Measurements from ENCODE around the gene FNBP1. TPM values are rescaled to one million over a fixed set of nuclear protein-coding genes. Genes with fewer than 3 reads are reported as not detected.
A peak's percentile ranks its signal among the peaks of the same experiment; 100 is the strongest.

The FNBP1 gene
- total and polyA plus RNA-seq, 2 of the 13 experiments (the other 11 are each of a cell fraction or from before 2014, with no cell fraction given), result 5.4 to 19.5 TPM

DNA sequence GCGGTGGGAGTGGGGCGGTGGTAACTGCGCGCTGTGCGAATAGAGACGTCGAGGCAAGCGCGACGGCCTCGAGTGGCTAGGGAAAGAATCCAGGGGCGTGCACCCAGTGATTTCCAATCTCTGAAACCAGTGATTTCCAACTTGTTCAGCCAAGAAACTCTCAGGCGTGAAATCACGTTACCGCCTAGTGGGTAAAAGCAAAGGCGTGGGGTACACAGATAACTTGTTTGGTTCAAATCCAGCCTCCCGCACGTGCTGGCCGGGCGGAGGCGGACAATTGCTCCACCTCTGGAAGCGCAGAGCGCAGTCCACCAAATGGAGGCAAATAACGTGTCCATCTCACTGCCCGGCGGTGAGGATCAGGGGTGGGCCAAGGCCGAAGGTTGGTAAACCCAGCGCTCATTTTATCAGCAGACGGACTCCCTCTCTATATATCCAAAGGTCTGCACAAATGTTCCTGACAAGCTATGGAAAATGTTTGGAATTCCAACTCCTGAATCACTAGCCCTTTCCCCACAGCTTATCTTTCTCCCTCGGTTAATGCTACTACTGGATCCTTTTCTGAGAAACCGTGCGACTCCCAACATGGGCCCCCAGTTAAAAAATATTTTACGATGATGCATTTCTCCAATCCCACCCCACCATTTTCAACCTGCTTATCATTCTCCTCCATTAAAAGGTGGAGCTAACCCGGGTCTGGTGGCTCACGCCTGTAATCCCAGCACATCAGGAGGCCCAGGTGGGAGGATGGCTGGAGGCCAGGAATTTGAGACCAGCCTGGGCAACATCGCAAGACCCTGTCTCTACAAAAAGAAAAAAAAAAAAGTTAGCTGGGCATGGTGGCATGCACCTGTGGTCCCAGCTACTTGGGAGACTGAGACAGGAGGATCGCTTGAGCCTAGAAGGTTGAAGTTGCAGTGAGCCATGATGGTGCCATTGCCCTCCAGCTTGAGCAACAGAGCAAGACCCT, 950 bp upstream of the FNBP1 start (continued):
- TF ChIP-seq ZHX2 (IDR thresholded peaks at IDR 0.05; ENCODE audit: low read depth), result no peak; the same call in 1 of the 2 replicates
- TF ChIP-seq ZHX2 (CRISPR knock-in tag; IDR thresholded peaks at IDR 0.05; ENCODE audit: borderline replicate concordance), result peak; percentile 12; the same call in 1 of the 2 replicates
- TF ChIP-seq ZNF501 (CRISPR knock-in tag; IDR thresholded peaks at IDR 0.05), result 0 out of 2 replicates have a peak, but pooled peaks have one; percentile 45
- TF ChIP-seq REPIN1 (CRISPR knock-in tag; IDR thresholded peaks at IDR 0.05; ENCODE audit: borderline replicate concordance, low read depth), result peak; percentile 26; the same call in 1 of the 2 replicates
- TF ChIP-seq, protein P1, sequence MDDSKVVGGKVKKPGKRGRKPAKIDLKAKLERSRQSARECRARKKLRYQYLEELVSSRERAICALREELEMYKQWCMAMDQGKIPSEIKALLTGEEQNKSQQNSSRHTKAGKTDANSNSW (CRISPR knock-in tag; IDR thresholded peaks at IDR 0.05; ENCODE audit: borderline replicate concordance), result no peak
- TF ChIP-seq ZNF704 (CRISPR knock-in tag; IDR thresholded peaks at IDR 0.05; ENCODE audit: borderline replicate concordance), result peak; percentile 56; the same call in 1 of the 2 replicates
- TF ChIP-seq, protein P2, sequence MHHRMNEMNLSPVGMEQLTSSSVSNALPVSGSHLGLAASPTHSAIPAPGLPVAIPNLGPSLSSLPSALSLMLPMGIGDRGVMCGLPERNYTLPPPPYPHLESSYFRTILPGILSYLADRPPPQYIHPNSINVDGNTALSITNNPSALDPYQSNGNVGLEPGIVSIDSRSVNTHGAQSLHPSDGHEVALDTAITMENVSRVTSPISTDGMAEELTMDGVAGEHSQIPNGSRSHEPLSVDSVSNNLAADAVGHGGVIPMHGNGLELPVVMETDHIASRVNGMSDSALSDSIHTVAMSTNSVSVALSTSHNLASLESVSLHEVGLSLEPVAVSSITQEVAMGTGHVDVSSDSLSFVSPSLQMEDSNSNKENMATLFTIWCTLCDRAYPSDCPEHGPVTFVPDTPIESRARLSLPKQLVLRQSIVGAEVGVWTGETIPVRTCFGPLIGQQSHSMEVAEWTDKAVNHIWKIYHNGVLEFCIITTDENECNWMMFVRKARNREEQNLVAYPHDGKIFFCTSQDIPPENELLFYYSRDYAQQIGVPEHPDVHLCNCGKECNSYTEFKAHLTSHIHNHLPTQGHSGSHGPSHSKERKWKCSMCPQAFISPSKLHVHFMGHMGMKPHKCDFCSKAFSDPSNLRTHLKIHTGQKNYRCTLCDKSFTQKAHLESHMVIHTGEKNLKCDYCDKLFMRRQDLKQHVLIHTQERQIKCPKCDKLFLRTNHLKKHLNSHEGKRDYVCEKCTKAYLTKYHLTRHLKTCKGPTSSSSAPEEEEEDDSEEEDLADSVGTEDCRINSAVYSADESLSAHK (CRISPR knock-in tag; IDR thresholded peaks at IDR 0.05; ENCODE audit: borderline replicate concordance), result no peak
- TF ChIP-seq ELF4 (CRISPR knock-in tag; IDR thresholded peaks at IDR 0.05; ENCODE audit: borderline replicate concordance), result no peak
- TF ChIP-seq ZNF441 (CRISPR knock-in tag; IDR thresholded peaks at IDR 0.05; ENCODE audit: borderline replicate concordance), result 0 out of 2 replicates have a peak, but pooled peaks have one; percentile 46
- no peak for TF ChIP-seq AGO2 (optimal IDR thresholded peaks at IDR 0.05; ENCODE audit: low read depth, low read length)
- TF ChIP-seq ATRX (CRISPR knock-in tag; IDR thresholded peaks at IDR 0.05; ENCODE audit: borderline replicate concordance), result no peak
- peak; percentile 56; the same call in 1 of the 2 replicates for TF ChIP-seq ZNF296 (CRISPR knock-in tag; conservative IDR thresholded peaks at IDR 0.05)
- TF ChIP-seq GABPA (IDR thresholded peaks at IDR 0.05; ENCODE audit: low read depth, low read length), result no peak
- TF ChIP-seq GABPA (CRISPR knock-in tag; IDR thresholded peaks at IDR 0.05; ENCODE audit: low read depth), result no peak
- no peak for TF ChIP-seq HNRNPK (IDR thresholded peaks at IDR 0.05; ENCODE audit: low read depth, low read length, poor library complexity, severe bottlenecking)
- TF ChIP-seq FIP1L1 (IDR thresholded peaks at IDR 0.05; ENCODE audit: borderline replicate concordance, insufficient read depth, low read depth, low read length), result no peak
- no peak for TF ChIP-seq ZNF720 (CRISPR knock-in tag; IDR thresholded peaks at IDR 0.05)
- TF ChIP-seq ZNF614 (CRISPR knock-in tag; IDR thresholded peaks at IDR 0.05; ENCODE audit: borderline replicate concordance), result no peak
